Sigmoid colon (tissue), 4 donors: Measurements from ENCODE around the gene STPG3.

Experiments
- CTCF ChIP-seq, 4 experiments: fragments of 450-650 bp in 3 of 4; fragments of 200-600 bp in 1 of 4; IDR thresholded peaks; one replicate each; pipeline ENCODE4 v1.5.1; 2016 to 2019; ENCODE audit warnings: antibody characterized with exemption in 4 of 4, mild to moderate bottlenecking in 3 of 4, moderate library complexity in 2 of 4
- POLR2A ChIP-seq, 2 donors: fragments of 450-650 bp; IDR thresholded peaks; one replicate each; pipeline ENCODE4 v1.6.1; 2016; ENCODE audit warnings: antibody characterized with exemption in 2 of 2, mild to moderate bottlenecking in 2 of 2, moderate library complexity in 2 of 2
- POLR2AphosphoS5 ChIP-seq, 4 donors: sonication (generic); formaldehyde crosslinking; IDR thresholded peaks; one replicate each; pipeline ENCODE4 v1.6.1; 2017; ENCODE audit warnings: antibody characterized with exemption in 4 of 4

- TF ChIP-seq CTCF (IDR thresholded peaks at IDR 0.05): no peak
- no peak for TF ChIP-seq POLR2AphosphoS5 (IDR thresholded peaks at IDR 0.05)
- TF ChIP-seq POLR2A (IDR thresholded peaks at IDR 0.05): no peak
Observed at GRCh38 chr9:137243626-137244485, 7.2 kb upstream of the STPG3 start.
